AG04449 (cell line): ENCODE results near the gene ETV3.

Experiments
- CTCF ChIA-PET: fragments of 350-600 bp; formaldehyde crosslinking; extraction: SDS; loops from one replicate; lab custom pipeline; 2021; ENCODE audit warnings: antibody characterized with exemption; lab: Yijun Ruan, JAX
- POLR2A ChIA-PET: fragments of 400-600, 350-600 bp; formaldehyde crosslinking; extraction: SDS; loops from one replicate; lab custom pipeline; 2020; ENCODE audit warnings: antibody characterized with exemption, inconsistent platforms; lab: Yijun Ruan, JAX
- DNase-seq: peaks from one replicate; pipeline ENCODE4 v3.0.0-alpha.2; 2010; ENCODE audit warnings: low read depth, low spot score
- H3K4me3 ChIP-seq: 2 replicates; pipeline ENCODE4 v1.5.1; 2011; ENCODE audit warnings: low read depth, mild to moderate bottlenecking, control low read depth, low read length
- CTCF ChIP-seq: IDR thresholded peaks from one replicate; pipeline ENCODE4 v1.5.1; 2011; ENCODE audit warnings: mild to moderate bottlenecking, moderate library complexity, low read length, control low read depth, inconsistent platforms; ENCODE audit not compliant: insufficient read depth; ENCODE audit errors: missing control alignments

Gene ETV3

GRCh38 chr1:157137408-157138219, 581 bp downstream of the ETV3 start:
- TF ChIP-seq CTCF, result no peak
- CTCF ChIA-PET, result interaction anchor here (1.5 to 3.9 kb wide), 5 partner anchors 11 to 47 kb away, joined by 3 to 35 read pairs (median 7); no protein-coding TSS in a partner anchor
- H3K4me3 ChIP-seq, result peak overlapping the region; percentile 95
- DNase-seq, result no peak
- POLR2A ChIA-PET, result interaction anchor here (0.9 to 1.4 kb wide), 2 partner anchors 10 to 11 kb away, joined by 3 read pairs; no protein-coding TSS in a partner anchor

GRCh38 chr1:157137046-157137407, 1.2 kb downstream of the ETV3 start:
- H3K4me3 ChIP-seq, result peak overlapping the region; percentile 95
- ChIA-PET POLR2A (interaction anchor here (0.9 to 1.4 kb wide), 2 partner anchors 10 to 11 kb away, joined by 3 read pairs; no protein-coding TSS in a partner anchor), CTCF (interaction anchor here (1.5 to 3.9 kb wide), 5 partner anchors 10 to 46 kb away, joined by 3 to 35 read pairs (median 7); no protein-coding TSS in a partner anchor)
- no peak for DNase-seq
- no peak for TF ChIP-seq CTCF

GRCh38 chr1:157136133-157136532, 2.1 kb downstream of the ETV3 start:
- no peak for TF ChIP-seq CTCF
- DNase-seq, result no peak
- ChIA-PET POLR2A (interaction anchor here (0.6 kb wide), 1 partner anchor 9 kb away, joined by 3 read pairs; no protein-coding TSS in a partner anchor), CTCF (interaction anchor here (0.8 to 3.9 kb wide), 9 partner anchors 9 to 50 kb away, joined by 3 to 35 read pairs (median 6); no protein-coding TSS in a partner anchor)
- H3K4me3 ChIP-seq, result peak overlapping the region; percentile 95; the same call in 1 of the 2 replicates

- H3K4me3 ChIP-seq, result no peak overlapping the region
- ChIA-PET CTCF (interaction anchor here (0.8 to 3.9 kb wide), 8 partner anchors 9 to 50 kb away, joined by 3 to 35 read pairs (median 6); no protein-coding TSS in a partner anchor), POLR2A (interaction anchor here (0.6 kb wide), 1 partner anchor 8 kb away, joined by 3 read pairs; no protein-coding TSS in a partner anchor)
- DNase-seq, result no peak
- TF ChIP-seq CTCF, result no peak
Observed at GRCh38 chr1:157135646-157136045, 2.5 kb downstream of the ETV3 start.

GRCh38 chr1:157135070-157135469, 3.1 kb downstream of the ETV3 start:
- no peak for DNase-seq
- POLR2A ChIA-PET, result no interaction called here
- CTCF ChIA-PET, result interaction anchor here (1.1 to 3.9 kb wide), 6 partner anchors 8 to 44 kb away, joined by 4 to 35 read pairs (median 8); no protein-coding TSS in a partner anchor
- no peak for TF ChIP-seq CTCF
- H3K4me3 ChIP-seq, result no peak overlapping the region

- CTCF ChIA-PET, result interaction anchor here (1.2 to 3.9 kb wide), 4 partner anchors 16 to 44 kb away, joined by 4 to 35 read pairs (median 18); no protein-coding TSS in a partner anchor
- no peak for TF ChIP-seq CTCF
Observed at GRCh38 chr1:157134442-157134841, 3.8 kb downstream of the ETV3 start.

More at GRCh38 chr1:157134442-157134841, 3.8 kb downstream of the ETV3 start:
- POLR2A ChIA-PET, result no interaction called here
- H3K4me3 ChIP-seq, result no peak overlapping the region
- DNase-seq, result no peak
